Caco-2 (cell line): ENCODE results near the gene SNX27. TPM values are rescaled to one million over a fixed set of nuclear protein-coding genes. Genes with fewer than 3 reads are reported as not detected.
"Not testable (repeated sequence)": the region's sequence is repeated elsewhere in the genome, so short reads cannot be mapped to it uniquely, and the experiment has no call there.

ENCODE experiments used
- BruUV-seq: library from RNA; stranded (reverse); fragments of 400-500 nt; replicated peaks from 2 replicates; lab custom pipeline; 2021; lab: Mats Ljungman, UMichigan
- CTCF ChIA-PET: fragments of 300-600 bp; sonication (Branson Sonifier 250); formaldehyde crosslinking; loops from one replicate; lab custom pipeline; 2022; ENCODE audit warnings: antibody characterized with exemption; lab: Charles Lee
- POLR2A ChIA-PET: fragments of 300-600 bp; sonication (Branson Sonifier 250); formaldehyde crosslinking; loops from one replicate; lab custom pipeline; 2022; ENCODE audit warnings: antibody characterized with exemption; lab: Charles Lee
- DNase-seq, 2 experiments: peaks; one replicate each; pipeline versions ENCODE4 v3.0.0 to v3.0.0-alpha.2; 2020 to 2022
- H3K27me3 ChIP-seq: replicated peaks from 2 replicates; pipeline ENCODE4 v1.6.0; 2011; ENCODE audit warnings: low read length; ENCODE audit not compliant: control insufficient read depth, insufficient read depth
- H3K36me3 ChIP-seq: 2 replicates; pipeline ENCODE4 v1.5.1; 2011; ENCODE audit warnings: low read length; ENCODE audit not compliant: control insufficient read depth, insufficient read depth
- H3K4me1 ChIP-seq: fragments of 250-450 bp; sonication (Bioruptor Pico); 2 replicates; pipeline ENCODE4 v1.5.1; 2020; ENCODE audit warnings: mild to moderate bottlenecking
- H3K4me3 ChIP-seq: 2 replicates; pipeline ENCODE4 v1.5.1; 2011; ENCODE audit warnings: low read depth, mild to moderate bottlenecking, control low read depth, low read length
- H3K9me3 ChIP-seq: fragments of 250-450 bp; sonication (Bioruptor Pico); 2 replicates; pipeline ENCODE4 v1.5.1; 2020; ENCODE audit warnings: mild to moderate bottlenecking, moderate library complexity
- H3K27ac Mint-ChIP-seq: one replicate; pipeline ENCODE4 v1.8.0; 2022; ENCODE audit warnings: mixed read lengths; ENCODE audit not compliant: unreplicated experiment
- H3K27me3 Mint-ChIP-seq: one replicate; pipeline ENCODE4 v1.8.0; 2022; ENCODE audit warnings: mixed read lengths; ENCODE audit not compliant: insufficient read depth, unreplicated experiment
- H3K36me3 Mint-ChIP-seq: one replicate; pipeline ENCODE4 v1.8.0; 2022; ENCODE audit warnings: mild to moderate bottlenecking, mixed read lengths; ENCODE audit not compliant: insufficient read depth, unreplicated experiment
- H3K4me1 Mint-ChIP-seq: one replicate; pipeline ENCODE4 v1.8.0; 2022; ENCODE audit warnings: low read depth, mixed read lengths; ENCODE audit not compliant: unreplicated experiment
- H3K4me3 Mint-ChIP-seq: one replicate; pipeline ENCODE4 v1.8.0; 2022; ENCODE audit warnings: mild to moderate bottlenecking, moderate library complexity, mixed read lengths; ENCODE audit not compliant: unreplicated experiment
- H3K9me3 Mint-ChIP-seq: one replicate; pipeline ENCODE4 v1.8.0; 2022; ENCODE audit warnings: mixed read lengths; ENCODE audit not compliant: unreplicated experiment
- CTCF ChIP-seq, 2 experiments: fragments of 200-600 bp in 1 of 2; IDR thresholded peaks; 1 replicate in 1 of 2; 2 replicates in 1 of 2; pipeline versions ENCODE4 v1.5.1 to v1.8.0; 2011 to 2022; ENCODE audit warnings: antibody characterized with exemption in 1 of 2, control low read depth in 1 of 2, inconsistent platforms in 1 of 2, low read depth in 1 of 2, low read length in 1 of 2, mild to moderate bottlenecking in 1 of 2, moderate library complexity in 1 of 2; ENCODE audit not compliant: insufficient read depth in 1 of 2, severe bottlenecking in 1 of 2, unreplicated experiment in 1 of 2
- intact Hi-C: fragments of 100-400 bp; cut with micrococcal nuclease; formaldehyde crosslinking; loops from one replicate; pipeline ENCODE4 v1.10.0; 2022; ENCODE audit not compliant: unreplicated experiment
- total RNA-seq: library from RNA; stranded (reverse); gene quantifications from 2 replicates; pipeline ENCODE4 v1.2.3, GENCODE V29; 2022

Gene SNX27
- total RNA-seq, 1 experiment from 2014 or later = 47.2 TPM

GRCh38 chr1:151639466-151639865, 27.6 kb downstream of the SNX27 start:
- DNase-seq = no peak

GRCh38 chr1:151641229-151641628, 29.4 kb downstream of the SNX27 start:
- no TSS peak for BruUV-seq
- H3K4me1 ChIP-seq = peaks cover 25% of the 10 kb centered on the region
- Mint-ChIP-seq H3K27me3 (no peaks in the 10 kb centered on the region), H3K36me3 (peaks cover 7% of the 10 kb centered on the region), H3K4me1 (peaks cover 19% of the 10 kb centered on the region), H3K27ac (no peak overlapping the region), H3K4me3 (no peak overlapping the region), H3K9me3 (no peaks in the 10 kb centered on the region)
- H3K4me3 ChIP-seq = no peak overlapping the region
- CTCF ChIA-PET = no interaction called here
- DNase-seq = no peak
- no peaks in the 10 kb centered on the region for H3K9me3 ChIP-seq
- no peaks in the 10 kb centered on the region for H3K36me3 ChIP-seq
- TF ChIP-seq CTCF (IDR thresholded peaks at IDR 0.05; ENCODE audit: insufficient read depth in 1 of 2, low read depth in 1 of 2, low read length in 1 of 2, severe bottlenecking in 1 of 2, unreplicated experiment in 1 of 2) = no peak
- intact Hi-C loops = no loop called here
- H3K27me3 ChIP-seq = no peaks in the 10 kb centered on the region
- POLR2A ChIA-PET = no interaction called here

More at GRCh38 chr1:151639466-151639865, 27.6 kb downstream of the SNX27 start:
- H3K4me1 ChIP-seq = peaks cover 25% of the 10 kb centered on the region
- TF ChIP-seq CTCF (IDR thresholded peaks at IDR 0.05; ENCODE audit: insufficient read depth in 1 of 2, low read depth in 1 of 2, low read length in 1 of 2, severe bottlenecking in 1 of 2, unreplicated experiment in 1 of 2) = no peak
- H3K27me3 Mint-ChIP-seq = no peaks in the 10 kb centered on the region
- POLR2A ChIA-PET = no interaction called here
- intact Hi-C loops = no loop called here
- H3K36me3 Mint-ChIP-seq = peaks cover 7% of the 10 kb centered on the region
- no peak overlapping the region for H3K4me3 ChIP-seq
- no peak overlapping the region for H3K27ac Mint-ChIP-seq
- no peak overlapping the region for H3K4me3 Mint-ChIP-seq
- CTCF ChIA-PET = no interaction called here
- H3K9me3 Mint-ChIP-seq = no peaks in the 10 kb centered on the region
- peaks cover 19% of the 10 kb centered on the region for H3K4me1 Mint-ChIP-seq
- no peaks in the 10 kb centered on the region for H3K9me3 ChIP-seq
- no peaks in the 10 kb centered on the region for H3K36me3 ChIP-seq
- no TSS peak for BruUV-seq
- H3K27me3 ChIP-seq = no peaks in the 10 kb centered on the region

GRCh38 chr1:151643085-151643484, 31.2 kb downstream of the SNX27 start:
- H3K27ac Mint-ChIP-seq = not testable (repeated sequence)

GRCh38 chr1:151644001-151644400, 32.2 kb downstream of the SNX27 start:
- Mint-ChIP-seq H3K27me3 (no peaks in the 10 kb centered on the region), H3K9me3 (no peaks in the 10 kb centered on the region), H3K4me1 (peaks cover 8% of the 10 kb centered on the region), H3K27ac (no peak overlapping the region), H3K36me3 (peaks cover 7% of the 10 kb centered on the region), H3K4me3 (no peak overlapping the region)
- TF ChIP-seq CTCF (IDR thresholded peaks at IDR 0.05; ENCODE audit: insufficient read depth in 1 of 2, low read depth in 1 of 2, low read length in 1 of 2, severe bottlenecking in 1 of 2, unreplicated experiment in 1 of 2) = no peak
- CTCF ChIA-PET = no interaction called here
- Histone ChIP-seq H3K4me1 (peaks cover 10% of the 10 kb centered on the region), H3K36me3 (no peaks in the 10 kb centered on the region), H3K27me3 (no peaks in the 10 kb centered on the region), H3K9me3 (no peaks in the 10 kb centered on the region), H3K4me3 (no peak overlapping the region)
- intact Hi-C loops = no loop called here
- no peak for DNase-seq
- POLR2A ChIA-PET = no interaction called here
- BruUV-seq = no TSS peak

More at GRCh38 chr1:151643085-151643484, 31.2 kb downstream of the SNX27 start:
- intact Hi-C loops, H3K9me3 Mint-ChIP-seq, H3K36me3 Mint-ChIP-seq, H3K27me3 ChIP-seq, H3K36me3 ChIP-seq, BruUV-seq, H3K4me3 Mint-ChIP-seq, H3K9me3 ChIP-seq, POLR2A ChIA-PET, H3K4me3 ChIP-seq, DNase-seq, H3K27me3 Mint-ChIP-seq, CTCF ChIA-PET: not testable (repeated sequence)
- peaks cover 14% of the 10 kb centered on the region for H3K4me1 Mint-ChIP-seq
- peaks cover 19% of the 10 kb centered on the region for H3K4me1 ChIP-seq
